CD4-positive, alpha-beta T cell treated with Interleukin-2 at 100 ng/mL for 4 hours (primary cell): ENCODE measurements around the gene TTK.
"Not testable (repeated sequence)": the region's sequence is repeated elsewhere in the genome, so short reads cannot be mapped to it uniquely, and the experiment has no call there.

Experiments
- DNase-seq: peaks from one replicate; pipeline ENCODE4 v3.0.0-alpha.2; 2020; ENCODE audit warnings: low spot score

The TTK gene

GRCh38 chr6:80021591-80021990 lies 17.1 kb downstream of the TTK start:
- DNase-seq = no peak

DNA sequence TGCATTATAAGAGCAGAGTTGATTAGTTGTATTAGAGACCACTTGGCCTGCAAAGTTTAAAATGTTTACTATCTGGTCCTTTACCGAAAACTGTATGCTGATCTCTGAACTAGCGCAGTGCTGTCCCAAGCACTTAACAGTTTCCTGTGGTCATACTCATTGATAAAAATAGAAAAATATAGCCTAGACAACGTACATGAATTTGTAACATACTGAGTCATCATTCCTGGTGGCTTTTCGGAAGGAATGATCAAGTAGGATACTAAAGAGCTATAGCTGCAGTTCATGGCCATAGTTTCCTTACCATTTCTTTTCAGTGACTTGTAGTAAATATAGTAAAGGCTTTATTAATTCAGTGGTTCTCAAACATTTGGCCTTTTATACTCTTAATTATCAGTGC lies 18.4 kb downstream of the TTK start:
- no peak for DNase-seq

- DNase-seq = no peak
Observed at GRCh38 chr6:80028589-80028988, 24.1 kb downstream of the TTK start.

- peak; percentile 4 for DNase-seq
Observed at GRCh38 chr6:80029470-80029869, 25.0 kb downstream of the TTK start.

- not testable (repeated sequence) for DNase-seq
Observed at GRCh38 chr6:80048220-80048619, 43.8 kb downstream of the TTK start.

DNA sequence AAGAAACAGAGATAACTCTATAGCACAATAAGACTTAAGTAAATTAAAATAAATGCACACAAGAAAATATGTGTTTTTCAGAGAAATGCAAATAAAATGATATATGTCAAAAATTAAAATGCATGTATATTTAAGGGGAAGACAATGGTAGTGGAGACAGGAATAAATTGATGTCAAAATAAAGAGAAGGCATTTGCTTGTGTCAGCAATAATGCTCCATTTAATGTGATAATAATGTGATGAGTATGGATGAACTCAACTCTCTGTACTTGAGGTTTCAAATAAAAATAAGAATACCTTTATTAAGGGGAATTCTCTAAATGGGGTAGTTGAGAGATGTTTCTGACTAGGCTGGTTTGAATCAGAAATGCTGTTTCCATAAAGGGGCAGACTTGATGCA lies 56.3 kb downstream of the TTK start:
- no peak for DNase-seq

DNA sequence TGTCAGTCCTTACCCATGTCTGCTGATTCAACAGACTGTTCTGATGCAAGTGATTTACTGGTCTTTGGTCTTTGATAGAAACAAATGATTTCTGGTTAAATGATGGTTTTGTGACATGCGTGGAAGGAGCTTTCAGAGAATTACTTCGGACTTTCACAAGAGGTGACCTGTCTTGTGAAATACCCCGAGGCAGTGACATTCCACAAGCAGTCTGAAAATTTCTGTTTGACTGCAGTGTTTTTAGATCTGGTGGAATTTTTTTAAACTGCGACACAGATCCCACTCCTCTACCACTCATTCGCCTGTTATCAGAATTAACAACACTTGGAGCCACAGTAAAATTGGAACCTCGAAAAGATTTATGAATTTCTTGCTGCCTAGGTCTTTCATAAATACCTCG lies 63.7 kb downstream of the TTK start:
- DNase-seq = not testable (repeated sequence)

- not testable (repeated sequence) for DNase-seq
Observed at GRCh38 chr6:80070431-80070830, 66.0 kb downstream of the TTK start.

GRCh38 chr6:80077067-80077466 lies 72.6 kb downstream of the TTK start:
- DNase-seq = no peak

- no peak for DNase-seq
Observed at GRCh38 chr6:80088637-80089036, 84.2 kb downstream of the TTK start.

GRCh38 chr6:80091506-80091905 lies 87.1 kb downstream of the TTK start:
- no peak for DNase-seq
